GM12872 (cell line): Measurements from ENCODE around the gene MUC5AC.

Experiments
- CTCF ChIP-seq: IDR thresholded peaks from 3 replicates; pipeline ENCODE4 v1.5.1; 2011; ENCODE audit warnings: low read depth, mild to moderate bottlenecking, low read length, moderate library complexity; ENCODE audit not compliant: insufficient read depth

MUC5AC gene

GRCh38 chr11:1177771-1178090 is 20.0 kb downstream of the MUC5AC start:
- no peak for TF ChIP-seq CTCF

- TF ChIP-seq CTCF, result no peak
These were observed 20.6 kb downstream of the MUC5AC start for GRCh38 chr11:1178201-1178885.

GRCh38 chr11:1178906-1179305 is 21.2 kb downstream of the MUC5AC start:
- no peak for TF ChIP-seq CTCF

- TF ChIP-seq CTCF, result no peak
These were observed 21.9 kb downstream of the MUC5AC start for GRCh38 chr11:1179641-1180040.

- no peak for TF ChIP-seq CTCF
These were observed 22.4 kb downstream of the MUC5AC start for GRCh38 chr11:1180171-1180570.

GRCh38 chr11:1180947-1181391 is 23.2 kb downstream of the MUC5AC start:
- no peak for TF ChIP-seq CTCF

- no peak for TF ChIP-seq CTCF
These were observed 23.7 kb downstream of the MUC5AC start for GRCh38 chr11:1181420-1181819.
